Smooth muscle cell (in vitro differentiated cells): ENCODE results near the gene TFCP2L1. TPM values are rescaled to one million over a fixed set of nuclear protein-coding genes. Genes with fewer than 3 reads are reported as not detected.

Source experiments
- DNase-seq: peaks from one replicate; lab custom pipeline; 2025; ENCODE audit not compliant: unreplicated experiment; lab: John Stamatoyannopoulos, UW
- H2AFZ ChIP-seq: fragments of 200-600 bp; sonication (generic); 2 replicates; pipeline ENCODE4 v1.6.0; 2016; ENCODE audit warnings: antibody characterized with exemption, low read depth, mild to moderate bottlenecking
- H3F3A ChIP-seq: fragments of 200-600 bp; sonication (generic); 2 replicates; pipeline ENCODE4 v1.6.0; 2017; ENCODE audit warnings: antibody characterized with exemption, low read depth
- H3K27ac ChIP-seq: fragments of 200-600 bp; sonication (generic); 2 replicates; pipeline ENCODE4 v1.5.1; 2016; ENCODE audit warnings: low read depth, mild to moderate bottlenecking
- H3K27me3 ChIP-seq: fragments of 200-600 bp; sonication (generic); 2 replicates; pipeline ENCODE4 v1.6.1; 2016; ENCODE audit warnings: low read depth, mild to moderate bottlenecking
- H3K36me3 ChIP-seq: fragments of 200-600 bp; sonication (generic); 2 replicates; pipeline ENCODE4 v1.5.1; 2016; ENCODE audit warnings: low read depth
- H3K4me1 ChIP-seq: fragments of 200-600 bp; sonication (generic); 2 replicates; pipeline ENCODE4 v1.5.1; 2016; ENCODE audit warnings: low read depth
- H3K4me2 ChIP-seq: fragments of 200-600 bp; sonication (generic); 2 replicates; pipeline ENCODE4 v1.6.0; 2016; ENCODE audit warnings: mild to moderate bottlenecking
- H3K4me3 ChIP-seq: fragments of 200-600 bp; sonication (generic); 2 replicates; pipeline ENCODE4 v1.5.1; 2016; ENCODE audit warnings: mild to moderate bottlenecking
- H3K79me2 ChIP-seq: fragments of 200-600 bp; sonication (generic); 2 replicates; pipeline ENCODE4 v1.6.0; 2016; ENCODE audit warnings: low read depth, mild to moderate bottlenecking
- H3K9ac ChIP-seq: fragments of 200-600 bp; sonication (generic); 2 replicates; pipeline ENCODE4 v1.6.0; 2016; ENCODE audit warnings: low read depth
- H3K9me3 ChIP-seq: fragments of 200-600 bp; sonication (generic); replicated peaks from 2 replicates; pipeline ENCODE4 v1.5.1; 2016; ENCODE audit warnings: low read depth
- H4K20me1 ChIP-seq: fragments of 200-600 bp; sonication (generic); 2 replicates; pipeline ENCODE4 v1.6.0; 2016; ENCODE audit warnings: low read depth
- WGBS: methylation state at CpG from one replicate; pipeline ENCODE4 v1.1.7; 2016; ENCODE audit warnings: low lambda C conversion rate; 5-methylcytosine and 5-hydroxymethylcytosine counted together
- polyA plus RNA-seq: library from polyadenylated mRNA; unstranded; fragments of >200 nt; fragmentation: Nextera tagmentation; extraction: Ambion mirVana; gene quantifications from 2 replicates; pipeline ENCODE4 v1.2.1, GENCODE V29; 2016
- total RNA-seq: library from RNA; depleted of rRNA; stranded (reverse); fragments of >200 nt; gene quantifications from 2 replicates; pipeline ENCODE4 v1.2.3, GENCODE V29; 2014
- TF ChIP-seq, protein P1 (sequence below): fragments of 200-600 bp; sonication (generic); IDR thresholded peaks from 2 replicates; pipeline ENCODE4 v1.5.1; 2017; ENCODE audit warnings: borderline replicate concordance, mild to moderate bottlenecking, antibody characterized with exemption; ENCODE audit not compliant: insufficient read depth, poor library complexity, severe bottlenecking

The TFCP2L1 gene
- total and polyA plus RNA-seq, 2 experiments from 2014 or later, result 0.13 TPM; not detected in 1

DNA sequence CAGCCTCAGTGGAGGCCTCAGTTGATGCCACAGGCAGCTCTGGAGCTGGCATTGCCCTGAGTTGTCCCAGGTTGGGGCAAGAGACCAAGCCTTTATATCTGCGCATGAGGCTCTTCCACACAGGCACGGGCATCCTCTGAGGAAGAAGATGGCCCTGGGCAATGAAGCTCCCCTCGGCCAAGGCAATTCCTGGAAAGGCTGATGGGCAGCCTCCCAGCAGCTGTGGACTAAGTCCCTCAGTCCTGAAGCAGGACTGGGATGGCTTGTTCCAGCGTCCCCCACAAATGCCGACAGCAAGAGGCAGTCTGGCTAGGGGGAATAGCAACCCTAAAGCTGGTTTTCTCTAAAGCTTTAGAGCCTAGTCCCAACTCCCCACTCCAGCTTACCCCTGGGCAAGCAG, 90.0 kb downstream of the TFCP2L1 start:
- H3K9me3 ChIP-seq, result no peaks in the 10 kb centered on the region
- H3K27me3 ChIP-seq, result no peaks in the 10 kb centered on the region
- H3K9ac ChIP-seq, result no peak overlapping the region
- H3F3A ChIP-seq, result no peaks in the 10 kb centered on the region
- no peaks in the 10 kb centered on the region for H4K20me1 ChIP-seq
- no peaks in the 10 kb centered on the region for H3K79me2 ChIP-seq
- no peaks in the 10 kb centered on the region for H3K36me3 ChIP-seq
- no peak overlapping the region for H3K4me2 ChIP-seq
- H2AFZ ChIP-seq, result no peak overlapping the region
- WGBS, result 87% methylated on average over 5 of the region's 5 CpGs
- TF ChIP-seq, protein P1, sequence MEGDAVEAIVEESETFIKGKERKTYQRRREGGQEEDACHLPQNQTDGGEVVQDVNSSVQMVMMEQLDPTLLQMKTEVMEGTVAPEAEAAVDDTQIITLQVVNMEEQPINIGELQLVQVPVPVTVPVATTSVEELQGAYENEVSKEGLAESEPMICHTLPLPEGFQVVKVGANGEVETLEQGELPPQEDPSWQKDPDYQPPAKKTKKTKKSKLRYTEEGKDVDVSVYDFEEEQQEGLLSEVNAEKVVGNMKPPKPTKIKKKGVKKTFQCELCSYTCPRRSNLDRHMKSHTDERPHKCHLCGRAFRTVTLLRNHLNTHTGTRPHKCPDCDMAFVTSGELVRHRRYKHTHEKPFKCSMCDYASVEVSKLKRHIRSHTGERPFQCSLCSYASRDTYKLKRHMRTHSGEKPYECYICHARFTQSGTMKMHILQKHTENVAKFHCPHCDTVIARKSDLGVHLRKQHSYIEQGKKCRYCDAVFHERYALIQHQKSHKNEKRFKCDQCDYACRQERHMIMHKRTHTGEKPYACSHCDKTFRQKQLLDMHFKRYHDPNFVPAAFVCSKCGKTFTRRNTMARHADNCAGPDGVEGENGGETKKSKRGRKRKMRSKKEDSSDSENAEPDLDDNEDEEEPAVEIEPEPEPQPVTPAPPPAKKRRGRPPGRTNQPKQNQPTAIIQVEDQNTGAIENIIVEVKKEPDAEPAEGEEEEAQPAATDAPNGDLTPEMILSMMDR, result no peak
- H3K4me1 ChIP-seq, result no peaks in the 10 kb centered on the region
- no peak overlapping the region for H3K27ac ChIP-seq
- no peak overlapping the region for H3K4me3 ChIP-seq
- DNase-seq, result no peak

DNA sequence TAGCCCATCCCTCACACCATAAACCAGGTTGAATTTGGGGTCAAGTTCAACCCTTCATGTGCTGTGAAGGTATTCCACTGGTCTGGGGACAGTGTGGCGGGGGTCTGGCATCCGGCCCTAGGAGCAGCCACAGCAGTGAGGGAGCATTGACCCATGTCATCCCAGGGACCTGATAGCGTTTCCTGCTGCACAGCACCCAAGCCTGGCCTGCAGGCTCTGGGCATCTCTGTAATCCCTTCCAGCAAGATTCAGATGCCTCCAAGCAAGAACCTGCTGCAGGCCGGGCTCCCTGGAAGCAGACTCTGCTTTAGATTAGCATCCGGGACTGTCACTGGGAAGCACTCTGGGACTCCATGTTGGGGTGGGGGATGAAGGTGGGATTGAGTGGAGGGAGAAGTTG, 90.4 kb downstream of the TFCP2L1 start:
- H3K4me2 ChIP-seq, result no peak overlapping the region
- TF ChIP-seq, protein P1, result no peak
- H4K20me1 ChIP-seq, result no peaks in the 10 kb centered on the region
- no peak overlapping the region for H3K27ac ChIP-seq
- 90% methylated on average over 5 of the region's 5 CpGs for WGBS
- H3K4me3 ChIP-seq, result no peak overlapping the region
- no peak for DNase-seq
- H2AFZ ChIP-seq, result no peak overlapping the region
- no peaks in the 10 kb centered on the region for H3K79me2 ChIP-seq
- H3K9ac ChIP-seq, result no peak overlapping the region
- H3K27me3 ChIP-seq, result no peaks in the 10 kb centered on the region
- H3K9me3 ChIP-seq, result no peaks in the 10 kb centered on the region
- no peaks in the 10 kb centered on the region for H3K4me1 ChIP-seq
- H3K36me3 ChIP-seq, result no peaks in the 10 kb centered on the region
- no peaks in the 10 kb centered on the region for H3F3A ChIP-seq

DNA sequence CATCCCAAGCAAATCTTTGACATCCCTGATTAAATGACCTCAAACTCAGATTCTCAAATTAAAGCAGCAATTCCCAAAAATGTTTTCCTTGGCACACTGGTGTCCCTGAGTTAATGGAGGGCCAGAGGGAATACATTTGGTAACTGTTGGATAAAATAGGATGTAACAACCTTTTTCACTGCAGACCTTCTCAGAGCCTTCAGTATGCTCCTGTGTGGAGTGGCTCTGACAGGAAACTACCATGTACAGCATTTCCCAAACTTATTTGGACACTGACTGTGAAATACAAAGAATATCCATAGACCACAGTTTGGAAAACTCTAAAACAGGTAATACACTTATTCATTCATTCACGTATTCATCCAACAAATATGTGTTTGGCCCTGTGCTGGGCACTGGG, 91.8 kb downstream of the TFCP2L1 start:
- Histone ChIP-seq H3K9ac (no peak overlapping the region), H3K27ac (no peak overlapping the region), H3K27me3 (no peaks in the 10 kb centered on the region), H3K4me3 (no peak overlapping the region), H3K79me2 (no peaks in the 10 kb centered on the region), H3F3A (no peaks in the 10 kb centered on the region), H3K4me1 (no peaks in the 10 kb centered on the region), H4K20me1 (no peaks in the 10 kb centered on the region), H3K4me2 (no peak overlapping the region), H3K36me3 (no peaks in the 10 kb centered on the region), H2AFZ (no peak overlapping the region), H3K9me3 (no peaks in the 10 kb centered on the region)
- no peak for DNase-seq
- 100% methylated on average over 1 of the region's 1 CpG for WGBS
- TF ChIP-seq, protein P1, result no peak

DNA sequence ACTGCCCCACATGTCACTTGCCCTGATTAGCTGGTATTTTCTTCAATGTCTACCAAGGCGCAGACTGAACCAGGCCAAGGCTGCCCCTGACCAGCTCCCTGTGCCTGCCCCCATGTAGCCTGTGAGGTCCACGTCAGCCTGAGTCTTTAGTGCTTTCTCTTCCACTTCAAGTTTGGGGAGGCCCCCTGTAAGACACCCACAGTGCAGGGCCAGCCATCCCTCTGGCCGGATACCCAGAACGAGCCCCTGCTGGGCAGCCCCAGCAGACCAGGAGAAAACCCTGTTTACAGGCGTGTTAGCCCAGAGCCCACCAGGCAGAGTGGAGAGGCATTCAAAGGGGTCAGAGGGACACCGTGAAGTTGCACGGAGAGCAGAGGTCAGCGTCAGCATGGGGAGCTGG, 92.4 kb downstream of the TFCP2L1 start:
- WGBS, result 95% methylated on average over 8 of the region's 8 CpGs
- no peaks in the 10 kb centered on the region for H3K36me3 ChIP-seq
- no peaks in the 10 kb centered on the region for H3K9me3 ChIP-seq
- DNase-seq, result no peak
- H3K9ac ChIP-seq, result no peak overlapping the region
- no peaks in the 10 kb centered on the region for H4K20me1 ChIP-seq
- H3K79me2 ChIP-seq, result no peaks in the 10 kb centered on the region
- TF ChIP-seq, protein P1, result no peak
- H3K27ac ChIP-seq, result no peak overlapping the region
- H3K4me3 ChIP-seq, result no peak overlapping the region
- no peaks in the 10 kb centered on the region for H3F3A ChIP-seq
- no peak overlapping the region for H3K4me2 ChIP-seq
- H3K4me1 ChIP-seq, result no peaks in the 10 kb centered on the region
- no peaks in the 10 kb centered on the region for H3K27me3 ChIP-seq
- H2AFZ ChIP-seq, result no peak overlapping the region
